Measurements from ENCODE around the gene CAPN5.
"Not testable (repeated sequence)": the region's sequence is repeated elsewhere in the genome, so short reads cannot be mapped to it uniquely, and the experiment has no call there.

The CAPN5 gene

DNA sequence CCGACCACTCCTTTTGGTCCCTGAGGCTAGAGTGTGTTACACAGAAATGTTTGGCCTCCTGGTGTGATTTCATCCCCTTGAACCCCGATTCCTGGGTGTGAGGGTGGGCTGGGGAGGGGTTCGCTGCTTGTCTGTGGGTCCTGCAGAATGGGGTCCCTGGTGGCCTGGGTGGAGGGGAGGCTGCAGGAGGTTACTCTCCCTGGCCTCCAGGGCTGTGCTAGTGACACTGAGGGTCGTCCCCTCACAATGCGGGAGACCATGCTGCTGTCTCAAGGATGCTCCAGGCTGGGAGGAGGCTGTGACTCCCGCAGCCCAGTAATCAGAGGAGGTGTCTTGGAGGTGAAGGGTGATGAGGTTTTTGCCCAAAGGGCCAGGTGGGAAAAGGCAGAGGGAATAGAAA is 18.9 kb downstream of the CAPN5 start:
- no peak for DNase-seq

DNA sequence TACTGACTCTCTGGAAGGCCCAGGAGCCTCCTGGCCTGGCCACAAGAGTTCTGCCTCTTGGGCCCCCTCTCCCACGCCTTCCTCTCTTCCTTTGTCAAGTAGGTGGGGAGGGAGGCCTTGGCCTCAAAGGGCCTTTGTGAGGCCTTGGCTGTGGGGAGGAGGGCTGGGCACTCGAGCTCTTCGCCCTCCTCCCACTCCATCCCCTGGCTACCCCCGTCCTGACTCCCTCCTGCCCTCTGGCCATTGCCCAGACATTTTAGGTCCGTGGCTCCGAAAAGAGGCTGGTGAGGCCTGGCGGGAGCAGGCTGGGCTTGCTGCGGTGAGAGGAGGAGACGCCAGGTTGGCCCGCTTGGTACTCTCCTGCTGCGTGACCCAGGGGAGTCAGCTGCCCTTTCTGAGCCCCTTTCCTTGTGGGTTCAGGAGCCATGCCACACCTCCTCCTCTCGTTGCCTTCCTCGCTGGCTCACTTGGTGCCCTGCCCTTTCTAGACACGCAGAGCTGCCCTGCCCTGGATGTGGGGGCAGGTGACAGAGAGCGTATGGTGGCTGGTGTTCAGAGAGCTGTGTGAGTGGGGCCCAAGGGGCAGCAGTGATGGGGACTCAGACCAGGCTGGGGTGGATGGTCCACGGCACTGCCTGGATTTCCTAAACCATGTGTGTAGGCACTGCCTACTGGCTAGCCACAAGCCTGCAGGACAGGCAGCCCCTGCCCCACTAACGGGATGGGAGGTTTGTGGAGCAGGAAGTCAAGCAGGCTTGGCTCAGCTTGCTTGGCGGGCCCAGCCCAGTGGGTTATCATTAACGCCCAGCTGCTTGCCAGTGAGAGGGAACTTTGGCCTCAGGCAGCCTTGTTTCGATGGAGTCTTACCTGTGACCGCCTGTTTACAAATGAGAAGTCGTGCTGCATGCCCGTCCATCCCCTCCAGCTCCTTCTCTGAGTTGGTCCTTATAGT is 20.0 kb downstream of the CAPN5 start:
- DNase-seq: no peak

DNA sequence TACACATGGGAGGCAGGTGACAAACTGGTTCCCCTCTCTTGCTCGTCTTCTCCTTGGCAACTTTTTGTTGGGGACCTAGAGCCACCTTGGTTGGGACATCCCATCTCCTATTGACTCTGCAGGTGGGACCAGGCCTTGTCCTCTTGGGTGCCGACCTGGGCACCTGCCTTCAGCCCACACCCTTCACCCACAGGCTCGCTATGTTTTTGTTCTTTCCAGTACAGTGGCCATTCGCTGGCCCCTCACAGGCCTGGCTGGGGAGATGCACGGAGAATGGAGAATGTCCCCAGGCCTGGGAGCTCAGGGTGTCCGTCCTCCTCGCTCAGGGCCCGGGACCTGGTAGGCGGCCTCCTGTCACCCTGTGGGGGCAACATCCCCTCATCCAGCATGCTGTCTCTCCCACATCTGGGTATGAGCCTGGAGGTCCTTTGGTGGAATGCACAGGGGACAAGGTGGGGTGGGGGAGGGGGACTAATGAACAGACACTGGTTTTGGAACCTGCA is 21.0 kb downstream of the CAPN5 start:
- DNase-seq: no peak

DNA sequence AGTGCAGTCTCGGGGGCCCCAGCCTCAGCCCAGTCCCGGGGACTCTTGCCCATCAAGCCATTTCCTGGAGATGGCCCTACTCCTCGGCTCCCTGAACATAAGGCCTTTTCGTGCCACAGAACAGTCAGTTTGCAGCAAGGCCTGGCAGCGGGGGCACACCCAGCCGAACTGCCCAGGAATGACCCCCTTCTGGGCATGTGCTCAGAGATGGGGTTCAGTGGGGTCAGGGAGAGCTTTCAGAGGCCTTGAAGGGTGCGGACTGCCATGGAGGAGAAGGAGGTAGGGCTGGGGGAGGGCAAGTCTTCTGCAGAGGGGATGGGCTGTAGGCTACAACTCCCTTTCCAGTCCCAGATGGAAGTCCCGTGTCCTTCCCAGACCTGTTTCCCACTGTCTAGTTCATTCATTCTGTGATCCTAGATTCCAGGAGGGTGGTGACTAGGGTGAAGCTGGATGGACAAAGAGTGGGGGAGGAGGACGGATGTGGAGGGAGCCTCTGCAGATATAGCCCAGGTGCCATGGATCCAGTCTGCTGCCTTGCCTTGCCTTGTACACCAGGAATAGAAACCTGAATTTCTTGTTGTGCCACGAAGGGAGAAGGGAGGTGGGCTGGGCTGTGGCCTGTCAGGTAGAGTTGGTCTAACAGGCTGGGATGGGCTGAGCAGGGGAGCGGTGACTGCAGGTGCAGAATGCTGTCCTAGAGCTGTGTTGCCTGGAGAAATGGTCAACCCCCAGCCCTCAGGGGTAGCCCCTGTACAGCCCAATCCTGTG is 21.6 kb downstream of the CAPN5 start:
- no peak for DNase-seq

DNA sequence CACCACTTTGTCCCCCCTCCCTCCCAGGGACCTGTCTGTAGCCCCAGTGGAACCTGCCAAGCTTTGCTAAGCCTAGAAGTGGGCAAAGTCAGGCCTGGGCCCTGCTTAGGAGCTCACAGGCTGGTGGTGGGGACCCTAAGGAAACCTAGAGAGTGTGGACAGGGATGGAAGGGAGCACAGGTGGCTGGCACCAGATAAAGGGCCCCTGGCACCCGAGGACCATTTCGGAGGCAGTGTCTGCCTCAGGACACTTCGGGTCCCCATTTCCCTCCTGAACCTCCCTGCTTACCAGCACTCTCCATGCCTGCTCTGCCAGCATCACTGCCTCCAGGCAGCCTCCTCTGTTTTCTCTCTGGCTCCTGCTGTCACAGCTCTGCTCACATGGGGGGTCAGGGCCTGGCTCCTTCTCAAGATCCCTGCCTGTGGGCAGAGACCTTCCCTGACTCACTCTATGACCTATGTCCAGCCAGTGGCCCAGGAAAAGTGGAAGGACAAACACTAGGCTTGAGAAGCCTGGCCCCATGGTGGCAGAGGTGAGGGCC is 22.3 kb downstream of the CAPN5 start:
- DNase-seq: no peak

DNA sequence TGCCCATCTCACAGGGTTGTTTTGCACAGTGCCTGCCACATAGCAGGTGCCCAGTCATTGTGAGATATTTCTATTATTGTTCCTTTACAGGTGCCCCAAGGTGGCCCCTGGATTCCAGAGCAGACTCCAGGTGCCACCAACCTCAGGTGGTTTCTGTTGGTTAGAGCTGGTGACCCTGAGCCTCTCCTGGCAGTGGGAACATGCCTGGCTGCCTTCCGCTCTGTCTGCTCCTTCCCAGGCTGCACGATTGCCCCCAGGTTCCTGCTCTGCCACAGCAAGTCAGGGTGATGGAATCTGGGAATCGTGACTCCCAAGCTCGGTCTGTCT is 23.2 kb downstream of the CAPN5 start:
- DNase-seq: no peak

DNA sequence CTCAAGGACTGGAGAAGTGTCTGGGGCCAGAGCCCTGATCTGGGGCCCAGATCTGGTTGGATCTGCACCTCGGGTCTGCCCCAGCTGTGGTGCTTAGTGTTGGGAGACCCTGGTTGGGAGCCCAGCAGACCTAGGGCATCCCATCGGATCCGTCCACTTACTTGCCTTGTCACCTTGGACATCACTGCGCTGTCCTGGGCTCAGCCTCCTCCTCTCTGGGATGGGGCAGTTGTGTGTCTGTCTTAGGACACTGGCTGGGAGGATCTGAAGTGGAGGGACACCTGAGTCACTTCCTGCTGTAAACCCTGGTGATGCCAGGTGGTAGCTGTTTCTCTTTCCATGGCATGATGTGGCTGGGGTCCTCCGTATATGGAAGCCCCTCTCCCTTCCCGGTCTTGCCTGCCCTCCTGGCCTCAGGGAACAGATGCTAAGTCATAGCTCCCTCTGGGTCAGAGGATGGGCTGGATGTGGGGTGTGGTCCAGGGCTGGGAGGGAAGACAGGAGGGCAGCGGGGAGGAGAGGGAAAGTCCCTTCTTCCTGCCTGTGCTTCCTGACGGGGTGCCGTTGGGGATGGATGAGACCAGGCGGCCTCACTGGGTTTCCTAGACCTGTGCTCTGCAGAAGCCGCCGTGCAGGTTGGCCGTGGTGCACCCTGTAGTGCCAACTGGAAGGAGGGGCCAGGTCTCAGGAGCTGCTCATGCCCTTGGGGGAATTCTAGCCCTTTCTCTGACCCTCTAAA is 23.8 kb downstream of the CAPN5 start:
- no peak for DNase-seq

DNA sequence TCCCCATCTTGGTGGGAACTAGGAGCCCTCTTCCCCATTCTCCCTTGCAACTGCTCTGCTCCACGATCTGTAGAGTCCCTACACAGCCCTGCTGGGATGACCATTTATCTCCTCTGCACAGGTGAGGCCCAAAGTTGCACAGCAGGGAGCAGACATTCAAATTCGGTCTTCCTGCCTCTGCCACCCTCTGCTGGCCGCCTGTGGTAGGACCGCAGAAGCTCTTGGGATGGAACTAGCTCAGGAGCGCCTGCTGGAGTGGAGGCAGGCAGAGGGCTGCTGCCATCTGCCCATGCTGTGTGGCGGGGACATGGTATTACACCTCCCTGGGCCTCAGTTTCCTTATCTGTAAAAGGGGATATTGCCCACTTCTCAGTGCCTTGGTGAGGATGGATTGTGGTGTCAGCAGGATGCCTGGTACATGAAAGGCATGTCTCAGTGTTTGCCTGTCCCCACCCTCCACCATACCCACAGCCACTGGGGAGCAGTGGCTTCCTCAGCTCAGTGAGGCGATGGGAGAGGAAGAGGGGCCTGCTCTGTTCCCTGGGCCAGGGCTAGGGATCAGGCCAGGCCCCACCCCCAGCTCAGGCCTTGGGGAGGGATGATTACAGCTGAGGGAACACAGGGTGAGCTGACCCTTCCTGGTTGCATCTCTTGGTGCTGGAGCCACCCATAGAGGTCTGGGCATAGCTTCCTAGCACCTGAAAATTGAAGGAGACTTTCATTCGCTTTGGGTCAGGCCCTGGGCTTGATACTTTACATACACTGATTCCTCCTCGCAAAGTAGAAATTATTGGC is 24.6 kb downstream of the CAPN5 start:
- DNase-seq: peak; percentile 62

DNA sequence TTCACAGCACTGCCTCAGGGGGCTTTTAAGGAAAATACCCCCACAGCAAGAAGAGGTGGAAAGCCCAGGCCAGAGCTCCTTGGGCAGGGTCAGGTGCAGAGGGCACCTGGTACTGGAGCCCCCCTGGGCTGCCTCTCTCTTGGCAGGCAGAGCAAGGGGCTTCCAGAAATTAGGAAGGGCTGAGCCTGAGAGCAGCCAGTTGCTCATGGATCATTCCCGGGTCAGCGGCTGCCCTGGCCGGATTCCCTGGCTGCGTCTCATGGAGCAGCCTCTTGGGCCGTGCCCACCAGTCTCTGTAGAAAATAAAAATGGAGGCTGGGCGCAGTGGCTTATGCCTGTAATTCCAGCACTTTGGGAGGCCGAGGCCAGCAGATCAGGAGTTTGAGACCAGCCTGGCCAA is 25.6 kb downstream of the CAPN5 start:
- no peak for DNase-seq

DNA sequence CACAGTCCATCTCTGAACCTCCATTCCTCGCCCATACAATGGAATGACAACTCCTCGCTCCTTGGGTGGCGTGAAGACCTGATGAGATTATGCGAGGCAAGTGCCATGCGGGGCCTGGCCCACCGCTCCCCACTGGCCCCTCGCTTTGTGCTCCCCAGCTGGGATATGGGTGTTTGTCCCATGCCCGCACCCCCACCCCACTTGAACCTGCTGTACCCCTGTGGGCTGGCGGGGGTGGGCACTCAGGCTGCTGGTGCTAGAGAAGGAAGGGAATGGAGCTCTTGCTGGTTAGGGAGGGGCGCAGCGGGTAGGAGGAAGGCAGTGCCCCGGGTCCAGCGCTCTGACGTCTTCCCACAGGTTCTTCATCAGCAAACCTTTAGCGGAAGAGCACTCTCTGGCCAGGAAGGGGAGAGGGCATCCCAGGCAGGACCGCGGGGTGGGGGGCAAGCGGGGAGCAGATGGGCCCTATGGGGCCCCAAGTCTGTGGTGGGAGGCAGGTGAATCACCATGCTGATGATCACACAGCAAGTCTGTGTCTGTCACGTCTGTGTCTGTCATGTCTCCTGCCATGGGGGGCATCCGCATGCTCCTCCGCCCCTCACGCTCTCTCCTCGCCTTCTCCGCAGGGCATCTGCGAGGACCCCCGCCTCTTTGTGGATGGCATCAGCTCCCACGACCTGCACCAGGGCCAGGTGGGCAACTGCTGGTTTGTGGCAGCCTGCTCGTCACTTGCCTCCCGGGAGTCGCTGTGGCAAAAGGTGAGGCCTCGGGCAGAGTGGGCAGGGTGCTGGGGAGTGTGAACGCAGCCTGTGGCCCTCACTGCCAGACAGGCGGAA is 26.5 kb downstream of the CAPN5 start:
- DNase-seq: no peak

DNA sequence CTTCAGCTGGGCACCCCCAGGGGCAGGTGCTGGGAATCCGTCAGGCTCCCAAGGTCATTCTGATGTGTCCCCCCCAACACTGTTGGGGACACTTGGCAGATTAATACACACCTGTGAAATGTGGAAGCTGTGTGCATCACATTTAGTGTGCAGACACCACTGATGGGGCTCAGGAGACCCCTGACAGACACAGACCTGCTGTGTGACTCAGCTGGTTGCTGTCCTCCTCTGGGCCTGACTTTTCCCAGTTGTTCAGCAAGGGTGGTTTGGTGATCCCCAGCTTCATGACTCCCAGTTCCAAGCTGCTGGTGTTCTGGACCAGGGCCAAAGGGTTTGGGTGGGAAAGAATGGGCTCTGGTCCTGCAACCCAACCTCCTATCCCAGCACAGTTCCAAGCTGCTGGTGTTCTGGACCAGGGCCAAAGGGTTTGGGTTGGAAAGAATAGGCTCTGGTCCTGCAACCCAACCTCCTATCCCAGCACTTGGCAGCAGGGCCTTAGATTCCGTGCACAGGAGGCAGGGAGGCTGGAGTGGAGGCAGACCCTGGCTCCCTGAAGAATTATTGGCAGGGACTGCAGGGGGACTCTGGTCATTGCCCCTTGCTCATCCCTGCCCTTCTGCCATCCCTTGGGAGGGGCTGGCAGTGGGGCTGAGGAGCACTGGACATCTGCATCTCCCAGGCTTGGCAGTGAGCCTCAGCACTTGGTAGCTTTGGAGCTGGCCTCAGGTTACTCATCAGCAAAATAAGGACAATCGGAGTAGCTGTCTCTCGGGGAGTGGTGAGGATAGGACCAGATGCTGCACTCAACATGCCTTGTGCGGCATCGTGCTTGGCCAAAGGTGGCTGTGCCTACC is 27.4 kb downstream of the CAPN5 start:
- DNase-seq: no peak

DNA sequence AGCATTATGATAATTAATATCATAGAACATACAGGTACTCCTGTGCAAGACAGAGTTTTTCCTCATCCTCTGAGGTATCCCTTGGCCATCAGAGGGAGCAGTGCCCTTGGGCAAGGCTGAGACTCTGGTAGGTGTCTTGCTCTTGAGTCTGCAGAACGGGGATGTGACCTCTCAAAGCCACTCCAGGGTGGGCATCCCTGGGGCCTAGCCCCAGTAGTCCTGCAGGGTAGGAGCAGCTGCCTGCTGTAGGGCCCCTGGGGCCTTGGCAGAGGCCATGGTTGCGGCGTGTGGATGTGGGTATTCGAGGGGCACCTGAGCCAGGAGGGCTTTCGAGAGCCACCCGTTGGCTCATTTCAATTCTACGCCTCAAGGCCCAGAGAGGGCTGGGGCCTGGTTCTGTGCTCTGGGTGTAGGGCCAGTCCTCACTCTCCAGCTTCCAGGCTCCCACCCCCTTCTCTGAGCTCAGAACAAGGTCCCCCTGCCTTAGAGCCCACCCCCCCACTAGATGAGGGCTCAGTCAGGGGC is 28.1 kb downstream of the CAPN5 start:
- DNase-seq: no peak

DNA sequence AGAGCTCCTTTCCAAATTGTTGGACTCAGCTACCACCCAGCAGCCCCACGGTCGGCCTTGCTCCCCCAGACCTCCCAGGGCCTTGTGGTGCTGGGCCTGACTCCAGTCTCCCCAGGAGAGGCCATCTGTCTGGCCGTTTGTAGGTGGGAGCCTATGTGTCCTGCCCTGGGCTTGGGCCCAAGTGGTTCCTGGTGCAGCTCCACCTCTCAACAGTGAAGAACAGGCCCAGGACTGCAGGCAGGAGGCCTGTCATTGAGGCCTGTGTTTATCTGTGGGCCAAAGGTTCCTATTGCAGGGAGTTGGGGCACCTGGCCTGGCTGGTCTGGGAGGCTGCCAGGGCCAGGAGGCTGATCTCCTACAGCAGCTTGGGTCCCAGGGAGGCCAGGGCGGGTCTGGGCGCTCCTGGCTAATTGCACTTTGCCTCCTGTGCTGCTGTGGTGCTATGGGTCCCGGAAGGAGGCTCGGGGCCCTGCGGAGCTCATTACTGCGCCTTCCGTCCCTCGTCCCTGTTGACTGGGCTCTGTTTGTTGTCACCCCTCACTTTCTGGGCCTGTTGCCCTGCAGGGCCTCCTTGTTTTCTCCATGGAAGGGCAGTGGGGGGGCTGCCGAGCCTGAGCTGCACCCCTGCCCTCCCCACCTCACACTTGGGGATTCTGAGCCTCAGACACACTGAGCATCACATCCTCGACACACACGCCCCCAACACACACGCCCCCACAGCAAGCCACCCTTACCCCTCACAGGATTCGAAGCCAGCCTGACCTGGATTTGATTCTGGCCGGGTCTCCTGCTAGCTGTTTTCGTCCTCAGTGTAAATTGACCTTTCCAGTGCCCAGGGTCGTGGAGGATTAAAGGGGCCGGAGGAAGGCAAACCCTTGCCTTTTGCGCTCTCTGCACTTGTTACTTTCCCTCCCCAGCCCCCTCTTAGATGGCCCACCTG is 29.1 kb downstream of the CAPN5 start:
- DNase-seq: no peak

DNA sequence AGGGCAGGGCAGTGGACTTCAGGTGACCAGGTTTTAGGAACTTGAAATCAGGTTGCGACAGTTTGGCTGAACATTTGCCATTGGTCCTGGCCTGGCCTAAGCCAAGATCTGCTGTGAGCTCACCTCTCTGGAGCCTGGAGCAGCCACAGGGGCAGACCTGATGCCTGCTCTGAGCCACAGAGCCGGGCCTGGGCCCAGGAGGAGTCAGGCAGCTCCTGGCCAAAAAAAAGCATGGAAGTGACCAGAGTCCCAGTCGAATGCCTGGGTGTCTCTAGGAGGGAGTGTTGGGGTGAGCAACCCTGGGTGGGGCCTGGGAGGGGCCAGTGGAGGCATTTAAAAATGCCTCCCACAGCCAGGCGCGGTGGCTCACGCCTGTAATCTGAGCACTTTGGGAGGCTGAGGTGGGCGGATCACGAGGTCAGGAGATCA is 29.8 kb downstream of the CAPN5 start:
- no peak for DNase-seq

DNA sequence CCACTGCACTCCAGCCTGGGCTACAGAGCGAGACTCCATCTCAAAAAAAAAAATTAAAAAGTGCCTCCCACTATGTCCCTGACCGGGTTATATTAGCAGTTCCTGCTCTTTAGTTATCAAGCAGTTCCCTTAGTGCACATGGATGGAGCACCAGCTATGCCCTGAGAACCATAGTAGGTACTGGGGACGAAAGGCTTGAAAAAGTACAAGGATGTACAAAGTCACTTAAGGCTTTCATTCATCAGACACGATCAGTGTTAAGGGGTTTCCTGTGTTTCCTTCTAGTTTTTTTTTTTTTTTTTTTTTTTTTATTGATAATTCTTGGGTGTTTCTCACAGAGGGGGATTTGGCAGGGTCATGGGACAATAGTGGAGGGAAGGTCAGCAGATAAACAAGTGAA is 30.4 kb downstream of the CAPN5 start:
- not testable (repeated sequence) for DNase-seq

DNA sequence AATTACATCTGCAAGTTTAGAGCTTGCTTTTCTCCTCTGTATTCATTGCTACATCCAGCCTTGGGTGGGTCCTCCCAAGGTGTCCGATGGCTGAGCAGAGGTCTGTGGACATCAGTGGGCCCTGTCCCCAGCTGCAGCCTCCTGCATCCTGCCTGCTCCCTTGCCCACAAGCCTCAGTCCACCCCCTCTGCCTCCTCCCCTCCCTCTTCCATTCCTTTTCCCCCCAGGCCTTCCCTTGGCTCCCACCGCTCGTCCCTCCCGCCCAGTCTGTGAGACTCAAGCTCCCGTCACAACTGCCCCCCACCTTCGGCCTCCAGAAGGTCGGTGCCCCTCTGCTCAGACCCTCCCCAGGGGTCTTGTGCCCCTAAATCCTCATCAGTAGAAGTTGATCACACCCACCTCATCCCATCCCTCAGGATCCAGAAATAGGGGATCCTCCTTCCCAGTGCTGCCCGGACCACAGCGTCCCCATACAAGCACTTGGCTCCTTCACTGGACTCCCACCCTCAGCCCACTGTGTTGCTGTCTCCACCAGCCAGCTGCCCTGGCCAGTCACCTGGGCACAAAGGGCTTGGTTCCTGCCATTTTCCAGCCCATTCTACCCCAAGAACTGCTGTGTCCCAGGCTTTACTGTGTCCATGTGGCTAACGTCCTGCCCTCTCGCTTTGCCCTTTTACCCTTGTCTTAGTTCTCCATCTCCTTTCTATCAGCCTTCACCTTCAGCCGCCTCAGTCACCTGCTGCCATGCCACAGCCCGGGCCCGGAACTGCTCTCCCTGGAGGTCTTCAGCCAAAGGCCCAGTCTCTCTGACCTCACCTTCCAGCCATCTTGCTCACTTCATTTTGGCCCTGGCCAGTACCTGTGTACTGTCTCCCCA is 33.6 kb downstream of the CAPN5 start:
- no peak for DNase-seq

DNA sequence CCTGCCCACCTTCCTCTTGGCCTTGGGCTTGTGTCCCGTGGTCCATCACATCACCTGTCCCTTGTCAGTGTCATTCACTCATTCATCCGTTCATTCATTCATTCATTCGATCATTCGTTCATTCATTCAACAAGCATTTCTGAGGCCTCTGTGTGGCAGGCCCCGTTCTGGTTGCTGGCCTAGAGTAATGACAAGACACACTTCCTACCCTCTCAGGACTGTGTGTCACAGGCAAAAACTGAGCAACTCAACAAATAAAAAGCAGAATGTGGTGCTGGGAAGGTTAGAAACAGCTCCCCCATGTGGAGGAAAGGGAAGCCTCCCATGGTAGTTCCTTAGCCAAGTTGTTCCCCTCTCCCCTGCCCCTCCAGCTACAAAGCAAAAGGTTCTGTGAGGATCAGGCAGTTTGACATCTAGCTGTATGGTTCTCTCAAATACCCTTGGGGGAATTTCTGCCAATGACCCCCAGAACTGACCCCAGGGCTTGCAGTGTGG is 34.3 kb downstream of the CAPN5 start:
- no peak for DNase-seq
